NB4 (cell line): ENCODE data around the gene SERPINB8.

Experiments used
- MYC ChIP-seq: IDR thresholded peaks from 2 replicates; pipeline ENCODE4 v1.6.1; 2011; ENCODE audit warnings: low read depth, low read length
- TF ChIP-seq, protein P1 (sequence below): IDR thresholded peaks from one replicate; pipeline ENCODE4 v1.5.1; 2012; ENCODE audit warnings: low read depth, low read length

DNA sequence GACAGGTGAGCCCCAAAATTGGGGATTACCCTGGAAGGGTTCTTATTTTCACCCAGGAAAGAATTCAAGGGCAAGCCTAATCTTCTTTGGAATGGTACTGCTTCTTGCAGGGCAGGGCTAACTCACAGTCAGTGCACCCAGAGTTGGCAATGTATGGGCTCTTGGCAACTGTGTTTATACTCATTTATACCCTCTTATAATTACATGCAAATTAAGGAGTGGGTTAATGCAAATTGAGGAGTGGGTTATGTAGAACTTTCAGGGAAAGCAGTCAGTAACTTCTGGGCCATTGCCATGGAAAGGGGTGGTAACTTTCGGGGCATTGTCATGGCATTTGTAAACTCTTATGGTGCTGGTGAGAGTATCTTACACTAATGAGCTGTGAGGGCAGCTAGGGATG lies 59.2 kb downstream of the SERPINB8 start:
- TF ChIP-seq, protein P1, sequence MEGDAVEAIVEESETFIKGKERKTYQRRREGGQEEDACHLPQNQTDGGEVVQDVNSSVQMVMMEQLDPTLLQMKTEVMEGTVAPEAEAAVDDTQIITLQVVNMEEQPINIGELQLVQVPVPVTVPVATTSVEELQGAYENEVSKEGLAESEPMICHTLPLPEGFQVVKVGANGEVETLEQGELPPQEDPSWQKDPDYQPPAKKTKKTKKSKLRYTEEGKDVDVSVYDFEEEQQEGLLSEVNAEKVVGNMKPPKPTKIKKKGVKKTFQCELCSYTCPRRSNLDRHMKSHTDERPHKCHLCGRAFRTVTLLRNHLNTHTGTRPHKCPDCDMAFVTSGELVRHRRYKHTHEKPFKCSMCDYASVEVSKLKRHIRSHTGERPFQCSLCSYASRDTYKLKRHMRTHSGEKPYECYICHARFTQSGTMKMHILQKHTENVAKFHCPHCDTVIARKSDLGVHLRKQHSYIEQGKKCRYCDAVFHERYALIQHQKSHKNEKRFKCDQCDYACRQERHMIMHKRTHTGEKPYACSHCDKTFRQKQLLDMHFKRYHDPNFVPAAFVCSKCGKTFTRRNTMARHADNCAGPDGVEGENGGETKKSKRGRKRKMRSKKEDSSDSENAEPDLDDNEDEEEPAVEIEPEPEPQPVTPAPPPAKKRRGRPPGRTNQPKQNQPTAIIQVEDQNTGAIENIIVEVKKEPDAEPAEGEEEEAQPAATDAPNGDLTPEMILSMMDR, result no peak
- TF ChIP-seq MYC, result no peak
